HG03095 (cell line): ENCODE measurements around the gene SH3BP4.

ENCODE experiments used
- ATAC-seq: cut with Tn5 transposase; IDR thresholded peaks from one replicate; pipeline ENCODE4 v1.9.1; 2021; ENCODE audit warnings: moderate library complexity; ENCODE audit not compliant: unreplicated experiment

Gene SH3BP4

DNA sequence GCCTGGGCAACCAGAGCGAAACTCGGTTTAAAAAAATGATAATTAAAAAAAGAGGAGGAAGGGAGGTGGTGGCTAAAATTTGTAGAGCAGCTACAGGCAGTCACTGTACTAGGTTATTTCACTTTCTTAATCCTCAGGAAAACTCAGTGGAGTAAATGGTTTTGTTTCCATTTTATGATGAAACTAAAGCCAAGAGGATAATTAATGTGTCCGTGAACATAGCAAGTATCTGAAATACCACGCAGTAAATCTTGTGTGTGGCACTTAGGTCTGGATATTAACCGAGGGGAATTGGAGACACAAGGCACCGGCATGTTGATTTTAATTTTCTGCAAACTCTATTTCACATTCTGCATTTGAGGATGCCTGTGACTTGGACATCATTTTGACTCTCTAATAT is 14.5 kb downstream of the SH3BP4 start:
- ATAC-seq = no peak

DNA sequence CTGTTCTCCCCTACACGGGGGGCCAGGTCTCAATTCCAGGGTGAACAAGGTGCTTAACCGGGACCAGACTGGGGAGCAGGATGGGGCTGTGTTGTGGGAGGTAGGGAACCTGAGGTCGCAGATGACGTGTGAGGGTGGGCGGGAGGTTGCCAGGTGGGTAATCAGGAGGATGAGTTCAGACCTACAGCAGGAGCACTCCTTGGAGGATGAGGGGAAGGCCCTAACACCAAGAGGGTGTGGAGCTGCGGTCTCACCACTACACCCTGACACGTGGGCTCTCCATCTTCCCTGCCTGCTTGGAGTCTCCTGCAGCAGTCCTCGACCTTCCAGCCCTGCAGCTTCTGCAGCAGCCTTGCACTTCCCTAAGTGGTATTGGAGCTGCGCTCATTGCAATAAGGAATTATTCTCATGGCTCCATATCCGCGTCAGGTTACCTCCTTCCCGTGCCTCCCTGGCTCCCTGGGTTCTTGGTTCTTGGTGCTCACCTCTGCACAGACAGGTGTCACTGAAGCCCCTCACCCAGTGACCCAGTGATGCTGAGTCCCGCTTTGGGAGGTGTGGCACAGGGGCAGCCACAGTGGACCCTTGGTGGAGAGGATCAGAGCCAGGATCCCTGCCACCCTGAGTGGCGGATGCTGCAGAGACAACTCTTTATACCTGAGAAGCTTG is 15.5 kb downstream of the SH3BP4 start:
- no peak for ATAC-seq

DNA sequence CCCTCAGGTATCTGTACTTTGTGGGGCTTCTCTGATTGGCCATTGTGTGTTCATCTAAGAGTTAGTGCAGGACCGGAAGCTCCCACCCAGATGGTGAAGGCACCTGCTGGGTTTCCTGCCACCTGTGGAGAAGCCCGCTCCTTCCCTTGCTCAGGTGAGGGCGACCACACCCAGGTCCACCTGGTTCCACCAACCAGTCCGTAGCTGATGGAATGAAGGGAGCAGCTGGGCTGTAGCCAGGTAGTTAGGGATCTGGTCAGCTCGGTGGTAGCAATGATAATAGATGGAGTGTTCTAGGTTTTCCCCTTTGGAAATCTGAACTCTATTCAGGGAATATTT is 16.0 kb downstream of the SH3BP4 start:
- no peak for ATAC-seq

DNA sequence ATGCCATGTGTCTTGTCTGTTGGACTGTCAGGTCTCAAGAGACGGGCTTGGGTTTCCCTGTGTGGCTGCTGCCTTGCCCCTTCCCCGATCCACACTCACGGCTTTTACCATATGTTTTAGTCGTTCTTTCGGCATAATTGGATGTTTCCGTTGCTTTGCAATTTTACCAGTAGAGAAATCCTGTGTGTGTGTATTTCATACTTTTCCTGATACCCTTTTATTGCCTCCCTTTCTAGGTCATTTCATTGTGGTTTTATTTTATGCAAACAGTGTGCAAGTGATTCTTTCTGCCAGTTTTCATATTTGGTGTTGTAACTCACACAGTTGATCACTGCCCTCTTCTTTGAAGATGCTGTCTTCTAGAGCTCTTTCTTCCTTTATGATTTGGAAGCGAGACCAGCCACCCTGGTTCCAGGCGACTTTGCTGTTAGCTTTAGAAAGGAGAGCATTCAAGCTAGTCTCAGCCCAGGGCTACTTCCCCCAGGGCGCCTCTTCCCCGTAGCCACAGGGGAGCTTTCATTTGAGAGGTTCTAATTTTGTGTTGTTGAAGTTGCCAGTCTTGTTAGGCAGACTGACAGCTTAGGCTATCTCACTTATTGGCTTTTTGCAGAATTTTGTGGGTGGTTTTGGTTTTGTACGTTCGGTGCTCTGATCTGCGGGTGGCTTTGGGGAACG is 17.0 kb downstream of the SH3BP4 start:
- ATAC-seq = no peak

DNA sequence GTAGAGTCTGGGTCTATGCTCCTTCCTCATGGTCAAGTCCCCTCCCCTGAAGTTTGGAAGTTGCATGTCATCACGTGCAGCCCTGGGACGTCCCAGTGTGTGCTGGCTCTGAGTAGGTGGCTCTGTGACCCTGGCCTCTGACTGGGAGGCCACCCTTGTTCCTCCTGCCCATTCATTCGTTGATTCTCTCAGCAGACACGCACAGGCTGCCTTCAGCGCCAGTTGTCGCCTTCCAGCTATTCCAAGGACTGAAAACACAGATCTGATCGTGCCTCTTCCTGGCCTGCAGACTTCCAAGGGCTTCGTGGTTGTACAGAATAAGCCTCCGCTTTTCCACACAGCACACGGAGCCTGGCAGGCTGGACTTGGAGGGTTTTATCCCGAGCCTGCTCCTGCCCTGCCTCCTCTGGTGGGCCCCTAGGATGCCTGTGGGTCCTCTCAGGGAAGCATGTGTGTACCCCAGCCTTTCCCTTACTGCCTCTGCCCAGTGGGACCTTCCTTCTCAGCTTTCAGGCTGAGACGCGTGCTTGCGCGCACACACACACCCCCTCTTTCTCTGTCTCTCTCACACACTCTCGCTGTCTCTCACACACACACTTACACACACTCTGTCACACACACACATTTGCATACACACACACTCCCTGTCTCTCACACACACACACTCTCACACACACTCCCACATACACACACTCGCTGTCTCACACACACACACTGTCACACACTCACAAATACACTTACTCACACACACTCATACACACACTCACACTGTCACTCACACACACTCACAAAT is 17.7 kb downstream of the SH3BP4 start:
- no peak for ATAC-seq

DNA sequence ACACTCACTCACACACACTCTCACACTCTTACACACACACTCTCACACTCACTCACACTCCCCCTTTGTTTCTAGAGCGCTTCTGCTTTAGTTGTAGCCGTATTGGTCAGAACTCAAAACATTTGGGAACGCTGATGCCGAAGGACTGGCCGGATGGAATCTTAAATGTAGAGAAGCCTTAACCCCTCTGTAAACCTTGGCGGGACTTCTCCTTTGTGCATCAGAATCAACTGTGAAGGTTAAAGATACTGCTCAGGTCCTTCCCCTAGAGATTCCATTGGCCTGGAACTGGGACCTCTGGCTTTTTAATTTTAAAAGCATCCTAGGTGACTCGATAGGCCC is 18.3 kb downstream of the SH3BP4 start:
- ATAC-seq = no peak

DNA sequence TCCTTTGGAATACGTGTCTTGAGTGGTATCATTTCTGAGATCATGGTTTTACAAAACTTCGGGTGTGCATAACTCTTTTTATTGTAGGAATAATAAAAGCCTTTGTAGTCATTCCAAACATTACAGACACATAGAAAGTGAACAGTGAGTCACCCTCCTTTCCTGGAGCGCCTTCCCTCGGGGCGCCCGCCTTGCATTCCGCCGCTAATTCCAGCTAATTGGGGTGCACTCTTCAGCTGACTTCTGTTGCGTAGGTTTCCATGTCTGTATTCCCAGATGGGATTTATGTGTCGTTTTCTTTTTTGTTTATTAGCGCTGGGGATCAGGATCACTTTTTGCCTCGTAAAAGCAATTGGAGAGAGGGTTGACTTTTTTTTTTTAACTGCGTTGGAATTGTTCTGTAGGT is 18.7 kb downstream of the SH3BP4 start:
- no peak for ATAC-seq

DNA sequence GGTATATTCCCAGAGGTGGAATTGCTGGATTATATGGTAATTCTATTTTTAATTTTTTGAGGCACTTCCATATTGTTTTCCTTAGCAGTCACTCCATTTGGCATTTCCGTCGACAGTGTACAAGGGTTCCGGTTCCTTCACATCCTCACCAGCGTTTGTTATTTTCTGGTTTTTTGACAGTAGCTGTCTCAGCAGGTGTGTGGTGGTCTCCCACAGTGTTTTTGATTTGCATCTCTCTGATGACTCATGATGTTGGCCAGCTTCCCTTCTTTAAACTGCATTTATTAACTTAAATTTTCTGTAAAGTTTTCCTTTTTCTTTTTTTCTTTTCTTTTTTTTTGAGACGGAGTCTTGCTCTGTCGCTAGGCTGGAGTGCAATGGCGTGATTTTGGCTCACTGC is 19.7 kb downstream of the SH3BP4 start:
- no peak for ATAC-seq

DNA sequence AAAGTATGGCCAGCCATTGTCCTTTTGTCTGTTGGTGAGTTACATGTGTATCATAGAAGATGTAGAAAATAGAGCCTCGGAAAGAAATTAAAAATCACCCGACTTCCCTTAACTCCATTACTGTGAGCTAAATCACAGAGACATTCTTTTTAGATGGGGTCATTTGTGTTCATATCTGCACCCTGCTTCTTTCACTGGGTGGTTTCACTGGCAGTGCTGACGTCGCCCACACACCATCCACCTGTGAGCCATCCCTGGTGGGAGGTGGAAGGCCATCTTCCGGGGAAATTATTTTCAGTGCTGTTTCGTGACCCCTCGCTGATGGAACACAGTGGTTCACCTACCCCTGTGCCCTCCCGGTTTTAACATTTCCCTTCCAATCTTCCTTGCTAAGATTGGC is 21.2 kb downstream of the SH3BP4 start:
- ATAC-seq = no peak

DNA sequence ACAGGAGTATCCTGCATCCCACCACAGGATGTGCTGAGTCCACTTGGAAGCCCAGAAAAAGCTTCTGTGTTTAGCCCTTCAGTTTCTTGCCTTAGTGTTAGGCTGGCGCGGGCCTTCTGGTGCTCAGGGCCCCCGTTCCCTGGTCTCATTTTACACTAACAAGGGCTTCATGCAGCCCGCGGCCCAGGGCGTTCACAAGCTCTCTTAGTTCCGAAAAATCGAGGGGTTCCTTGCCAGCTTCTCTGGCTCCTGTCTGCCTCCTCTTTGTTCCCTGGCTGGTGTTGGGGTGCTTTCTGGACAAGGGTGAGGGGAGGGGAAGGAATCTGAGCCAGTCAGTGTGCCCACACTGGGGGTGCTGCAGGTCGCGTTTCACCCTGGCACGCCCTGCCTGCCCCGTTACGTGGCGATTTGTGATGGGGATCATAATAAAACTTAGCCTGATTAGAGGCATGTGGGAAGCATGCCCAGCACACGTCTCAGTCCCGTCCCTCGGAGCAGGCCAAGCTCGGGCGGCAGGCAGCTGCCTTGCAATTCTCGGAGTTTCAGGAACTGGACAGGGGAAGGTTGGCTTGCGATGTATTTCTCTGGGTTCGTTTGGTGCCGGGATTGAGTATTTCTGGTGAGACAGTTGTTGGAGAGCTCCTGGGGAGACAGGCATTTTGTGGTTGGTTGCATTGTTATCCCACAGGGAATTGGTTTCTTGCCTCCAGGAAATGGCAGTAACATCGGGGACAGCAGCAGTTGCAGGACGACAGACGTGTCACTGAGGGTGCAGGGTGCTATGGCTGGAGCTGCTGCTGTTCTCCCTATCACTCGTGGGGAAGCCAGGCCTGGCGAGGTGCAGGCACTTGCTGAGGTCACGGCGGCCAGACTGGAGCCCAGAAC is 22.9 kb downstream of the SH3BP4 start:
- ATAC-seq = no peak

DNA sequence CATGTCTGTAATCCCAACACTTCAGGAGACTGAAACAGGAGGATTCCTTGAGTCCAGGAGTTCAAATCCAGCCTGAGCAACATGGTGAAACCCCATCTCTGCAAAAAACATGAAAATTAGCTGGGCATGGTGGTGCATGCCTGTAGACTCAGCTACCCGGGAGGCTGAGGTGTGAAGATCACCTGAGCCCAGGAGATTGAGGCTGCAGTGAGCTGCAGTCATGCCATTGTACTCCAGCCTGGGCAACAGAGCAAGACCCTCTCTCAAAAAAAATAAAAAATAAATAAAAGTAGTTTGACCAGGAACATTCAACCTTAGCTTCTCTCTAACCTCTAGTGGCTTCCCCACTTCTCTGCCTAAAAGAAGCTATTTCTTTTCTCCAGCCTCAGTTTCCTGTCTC is 23.8 kb downstream of the SH3BP4 start:
- ATAC-seq = no peak

DNA sequence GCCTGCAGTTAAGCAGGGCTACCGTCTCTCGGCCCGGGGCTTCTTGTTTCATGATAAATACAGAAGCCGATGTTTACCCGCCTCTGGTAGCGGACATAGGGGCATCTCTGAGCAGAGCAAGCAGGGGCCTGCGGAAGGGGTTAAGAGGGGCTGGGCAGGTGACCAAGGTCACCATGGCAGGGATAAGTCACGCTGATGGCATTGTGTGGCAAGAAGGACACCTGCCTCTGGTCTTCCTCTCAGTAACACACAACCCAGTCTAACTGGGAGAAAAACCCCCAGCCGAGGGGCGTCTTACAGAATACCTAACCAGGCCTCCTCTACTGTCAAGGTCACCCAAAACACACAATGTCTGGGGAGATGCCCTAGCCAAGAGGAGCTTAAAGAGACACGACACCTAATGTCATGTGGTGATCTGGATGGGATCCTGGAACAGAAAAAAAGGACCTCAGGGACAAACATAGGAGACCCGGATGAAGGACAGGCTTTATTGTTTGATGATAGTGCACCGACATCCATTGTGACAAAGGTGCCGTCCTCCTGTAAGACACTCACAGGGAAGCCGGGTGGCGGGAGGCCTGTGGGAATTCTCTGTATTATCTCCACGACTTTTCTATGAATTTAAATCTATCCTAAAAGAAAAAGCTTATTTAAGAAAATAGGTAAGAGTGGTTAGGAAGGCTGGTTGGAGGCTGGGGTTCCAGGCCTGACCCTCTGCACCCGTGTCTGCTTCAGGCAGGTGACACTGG is 24.8 kb downstream of the SH3BP4 start:
- no peak for ATAC-seq

DNA sequence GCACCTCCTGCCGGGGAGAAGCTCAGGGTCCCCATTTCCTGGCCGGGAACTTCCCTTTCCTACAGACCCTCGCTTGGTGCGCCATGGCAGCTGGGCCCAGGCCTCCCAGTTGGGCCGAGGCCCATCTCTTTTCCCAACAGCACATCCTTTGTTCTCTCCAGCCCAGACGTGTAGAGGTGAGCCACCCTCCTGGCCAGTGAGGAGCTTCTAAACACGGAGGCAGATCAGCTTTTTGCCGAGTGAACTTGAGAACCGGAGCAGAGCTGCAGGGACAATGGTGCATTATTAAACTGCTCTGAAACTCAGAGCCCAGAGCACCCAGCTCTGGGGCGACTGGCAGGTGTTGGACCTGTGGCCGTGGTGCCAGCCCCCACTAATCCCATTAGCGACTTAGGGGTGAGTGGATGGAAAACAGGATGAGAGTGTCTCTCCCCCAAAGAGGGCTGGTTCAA is 25.4 kb downstream of the SH3BP4 start:
- no peak for ATAC-seq

DNA sequence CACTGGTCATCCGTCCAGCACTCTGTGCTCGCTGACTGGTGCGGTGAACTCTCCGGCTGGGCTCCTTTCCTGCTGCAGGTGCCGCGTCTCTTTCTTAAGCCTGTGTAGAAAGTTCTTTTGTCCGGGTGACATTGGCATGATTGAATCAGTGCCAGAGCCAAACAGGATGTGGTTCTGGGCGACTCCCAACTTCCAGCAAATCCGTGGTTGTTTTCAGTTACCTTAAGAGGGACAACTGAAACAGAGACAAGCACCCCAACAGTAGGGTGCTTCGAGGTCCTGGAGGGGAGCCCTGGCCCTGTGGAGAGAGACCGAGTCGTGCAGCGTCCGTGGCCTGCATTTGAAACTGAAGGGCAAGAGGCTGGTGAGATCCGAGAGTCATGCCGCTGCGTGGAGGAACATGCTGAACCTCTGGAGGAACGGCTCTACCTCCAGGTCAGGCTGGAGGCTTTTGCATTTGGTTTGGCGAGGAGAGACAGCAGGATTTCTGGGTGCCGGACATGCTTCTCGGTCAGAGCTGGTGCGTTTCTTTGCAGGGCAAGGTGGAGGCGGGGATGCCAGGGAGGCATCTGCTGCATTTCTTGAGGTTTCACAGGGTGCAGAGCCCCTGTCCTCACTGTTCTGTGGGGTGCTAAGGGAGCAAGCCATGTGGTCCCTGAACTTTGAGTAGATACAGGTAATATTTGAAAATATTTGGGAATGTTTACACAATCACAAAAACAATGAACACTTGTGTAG is 26.8 kb downstream of the SH3BP4 start:
- no peak for ATAC-seq

DNA sequence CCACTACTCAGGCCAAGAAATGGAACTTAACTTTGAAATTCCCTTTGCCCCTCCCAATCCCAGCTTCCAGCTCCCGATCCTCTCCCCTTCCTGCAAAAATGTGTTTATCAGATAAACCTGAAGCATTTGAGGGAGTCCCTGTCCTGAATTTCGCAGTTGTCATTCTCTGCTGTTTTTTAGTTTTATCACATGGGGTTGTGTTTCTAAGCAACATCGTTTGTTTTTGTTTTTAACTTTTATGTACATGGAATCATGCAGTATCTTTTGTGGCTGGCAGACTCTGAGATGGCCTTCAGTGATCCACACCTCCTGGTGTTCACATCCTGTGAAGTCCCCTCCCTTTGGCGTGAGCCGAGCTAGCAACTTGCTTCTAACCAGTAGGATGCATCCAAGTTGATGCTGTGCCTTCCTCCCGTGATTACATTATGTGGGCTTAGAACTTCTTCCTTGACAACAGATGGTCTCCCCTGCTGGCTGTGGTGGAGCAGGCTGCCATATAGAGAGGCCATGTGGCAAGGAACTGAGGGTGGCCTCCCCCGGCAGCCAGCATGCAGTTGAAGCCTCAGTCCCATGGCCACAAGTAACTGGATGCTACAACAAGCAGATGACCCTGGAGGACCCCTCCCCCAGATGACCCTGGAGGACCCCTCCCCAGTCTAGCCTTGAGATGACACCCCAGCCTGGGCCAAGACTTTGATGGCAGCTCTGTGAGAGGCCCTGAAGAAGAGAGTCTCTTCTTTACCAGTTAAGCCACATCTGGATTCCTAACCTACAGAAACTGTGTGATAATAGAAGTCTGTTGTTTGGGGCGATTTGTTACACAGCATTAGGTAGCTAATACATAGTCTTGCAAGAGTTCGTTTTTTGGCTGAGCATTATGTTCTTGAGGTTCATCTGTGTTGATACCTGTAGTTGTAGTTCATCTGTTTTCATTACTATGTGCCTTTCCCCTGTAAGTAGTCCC is 27.7 kb downstream of the SH3BP4 start:
- no peak for ATAC-seq

DNA sequence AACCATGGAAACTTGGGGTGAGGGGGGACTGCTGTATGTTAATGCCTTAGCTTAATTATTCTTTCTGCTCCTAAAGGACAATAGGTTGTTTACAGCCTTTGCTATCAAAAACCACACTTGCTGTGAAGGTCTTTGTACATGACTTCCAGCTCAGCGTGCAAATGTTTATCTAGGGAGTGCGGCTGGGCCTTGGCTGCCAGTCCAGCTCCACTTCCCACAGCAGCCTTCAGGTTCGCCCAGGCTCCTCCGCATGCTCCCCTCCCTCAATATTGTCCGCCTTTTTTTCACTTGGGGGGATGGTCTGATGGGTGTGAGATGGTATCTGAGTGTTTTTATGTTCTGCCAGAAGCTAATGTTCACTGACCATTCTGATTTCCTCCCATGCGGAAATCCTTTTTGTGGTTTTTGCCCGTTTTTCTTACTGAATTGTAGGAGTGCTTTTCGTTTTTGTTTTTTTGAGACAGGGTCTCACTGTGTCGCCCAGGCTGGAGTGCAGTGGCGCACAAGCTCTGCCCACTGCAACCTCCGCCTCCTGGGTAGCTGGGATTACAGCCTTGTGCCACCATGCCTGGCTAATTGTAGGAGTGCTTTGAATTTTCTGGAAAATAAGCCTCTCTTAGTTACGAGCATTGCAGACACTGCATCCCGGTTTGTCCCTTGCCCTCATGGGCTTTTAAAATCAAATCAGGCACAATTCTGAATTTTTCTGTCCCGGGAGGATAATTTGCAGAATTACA is 28.8 kb downstream of the SH3BP4 start:
- no peak for ATAC-seq

DNA sequence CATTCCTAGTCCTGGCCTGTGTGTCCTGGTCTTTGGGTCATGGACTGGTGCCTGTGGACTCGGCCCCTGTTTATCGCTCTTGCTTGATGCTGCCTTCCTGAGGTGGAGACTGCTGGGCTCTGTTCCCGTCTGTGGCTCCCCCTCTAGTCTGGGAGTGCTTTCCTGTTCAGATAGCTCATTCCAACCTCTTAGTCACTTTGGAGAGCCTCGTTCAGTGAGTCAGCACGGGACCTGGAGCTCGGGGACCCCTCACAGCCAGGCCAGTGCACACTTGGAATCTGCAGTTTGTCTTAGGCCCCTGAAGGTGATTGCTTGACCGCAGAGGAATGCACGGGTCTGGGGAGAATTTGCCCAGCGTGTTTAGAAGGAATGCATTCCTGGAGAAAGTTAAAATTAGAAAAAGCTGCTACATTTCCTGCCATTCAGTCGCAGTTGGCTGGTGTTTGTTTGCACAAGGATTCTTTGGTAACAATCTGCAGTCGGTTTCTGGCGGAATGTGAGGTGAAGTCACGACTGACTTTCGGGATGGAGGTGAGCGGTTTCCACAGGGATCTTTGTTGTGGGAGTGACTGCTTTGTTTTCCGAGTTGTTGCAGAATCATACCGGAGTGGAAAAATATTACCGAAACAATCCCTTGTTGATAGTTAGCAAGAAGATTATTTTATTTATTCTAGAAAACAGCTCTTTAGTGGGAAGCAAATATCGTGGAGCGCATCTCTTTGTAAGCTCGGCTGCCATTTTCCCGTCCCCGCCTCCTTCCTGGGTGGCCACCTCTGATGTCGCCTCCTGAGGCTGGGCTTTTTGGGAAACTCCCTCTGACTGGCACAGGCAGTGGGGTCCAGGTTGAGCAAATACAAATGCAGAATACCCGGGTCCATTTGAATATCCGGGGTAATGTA is 29.6 kb downstream of the SH3BP4 start:
- no peak for ATAC-seq
